Upper lobe of right lung (tissue), 1 donor: ENCODE data around the gene DGKE. TPM values are rescaled to one million over a fixed set of nuclear protein-coding genes. Genes with fewer than 3 reads are reported as not detected.

ENCODE experiments used
- ATAC-seq: fragments of 200-7000 bp; cut with Tn5 transposase; one replicate; pipeline ENCODE4 v1.9.1; 2020; ENCODE audit warnings: mild to moderate bottlenecking, moderate library complexity
- DNase-seq: peaks from one replicate; pipeline ENCODE4 v3.0.0-alpha.2; 2020
- H3K27ac ChIP-seq: fragments of 200-600 bp; one replicate; pipeline ENCODE4 v1.8.0; 2022
- H3K27me3 ChIP-seq: fragments of 200-600 bp; one replicate; pipeline ENCODE4 v1.8.0; 2022; ENCODE audit warnings: mild to moderate bottlenecking
- H3K36me3 ChIP-seq: fragments of 200-600 bp; one replicate; pipeline ENCODE4 v1.8.0; 2022
- H3K4me1 ChIP-seq: fragments of 200-600 bp; one replicate; pipeline ENCODE4 v1.8.0; 2022
- H3K4me3 ChIP-seq: fragments of 200-600 bp; one replicate; pipeline ENCODE4 v1.8.0; 2022; ENCODE audit warnings: mild to moderate bottlenecking
- H3K9me3 ChIP-seq: fragments of 200-600 bp; one replicate; pipeline ENCODE4 v1.8.0; 2022
- intact Hi-C: fragments of 100-400 bp; cut with DNase I; formaldehyde crosslinking; loops from one replicate; pipeline ENCODE4 v1.11.0; 2022
- total RNA-seq: library from RNA; stranded (reverse); fragmentation: NEBNext Ultra II Directional; extraction: Animal tissue kit (Norgen Biotek cat#: 25700); gene quantifications from one replicate; pipeline ENCODE4 v1.2.1, GENCODE V29; 2021
- TF ChIP-seq, protein P1 (sequence below): fragments of 200-600 bp; IDR thresholded peaks from one replicate; pipeline ENCODE4 v1.8.0; 2022; ENCODE audit warnings: antibody characterized with exemption
- donor health status: DM: no; HTN: yes; CAD: no; lungs with severe emphysema.

The DGKE gene
- total RNA-seq, 1 donor from 2014 or later, result 10.4 TPM

DNA sequence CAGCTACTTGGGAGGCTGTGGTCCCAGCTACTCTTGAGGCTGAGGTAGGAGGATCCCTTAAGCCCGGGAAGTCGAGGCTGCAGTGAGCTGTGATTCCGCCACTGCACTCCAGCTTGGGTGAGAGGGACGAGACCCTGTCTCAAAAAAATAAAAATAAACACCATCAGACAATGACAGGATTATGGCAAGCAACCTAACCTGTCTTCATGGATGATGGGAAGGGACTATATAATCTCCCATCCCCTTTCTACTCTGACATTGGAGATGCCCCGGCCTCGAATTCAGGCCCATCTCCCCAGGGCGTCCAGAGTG is 79.0 kb downstream of the DGKE start:
- TF ChIP-seq, protein P1, sequence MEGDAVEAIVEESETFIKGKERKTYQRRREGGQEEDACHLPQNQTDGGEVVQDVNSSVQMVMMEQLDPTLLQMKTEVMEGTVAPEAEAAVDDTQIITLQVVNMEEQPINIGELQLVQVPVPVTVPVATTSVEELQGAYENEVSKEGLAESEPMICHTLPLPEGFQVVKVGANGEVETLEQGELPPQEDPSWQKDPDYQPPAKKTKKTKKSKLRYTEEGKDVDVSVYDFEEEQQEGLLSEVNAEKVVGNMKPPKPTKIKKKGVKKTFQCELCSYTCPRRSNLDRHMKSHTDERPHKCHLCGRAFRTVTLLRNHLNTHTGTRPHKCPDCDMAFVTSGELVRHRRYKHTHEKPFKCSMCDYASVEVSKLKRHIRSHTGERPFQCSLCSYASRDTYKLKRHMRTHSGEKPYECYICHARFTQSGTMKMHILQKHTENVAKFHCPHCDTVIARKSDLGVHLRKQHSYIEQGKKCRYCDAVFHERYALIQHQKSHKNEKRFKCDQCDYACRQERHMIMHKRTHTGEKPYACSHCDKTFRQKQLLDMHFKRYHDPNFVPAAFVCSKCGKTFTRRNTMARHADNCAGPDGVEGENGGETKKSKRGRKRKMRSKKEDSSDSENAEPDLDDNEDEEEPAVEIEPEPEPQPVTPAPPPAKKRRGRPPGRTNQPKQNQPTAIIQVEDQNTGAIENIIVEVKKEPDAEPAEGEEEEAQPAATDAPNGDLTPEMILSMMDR, result no peak
- DNase-seq (no peak), ATAC-seq (no peak)
- intact Hi-C loops, result no loop called here
- Histone ChIP-seq H3K27me3 (no peaks in the 10 kb centered on the region), H3K4me3 (peak overlapping the region; percentile 96), H3K4me1 (peaks cover 55% of the 10 kb centered on the region), H3K9me3 (no peaks in the 10 kb centered on the region), H3K27ac (peak overlapping the region; percentile 97), H3K36me3 (peaks cover 13% of the 10 kb centered on the region)

DNA sequence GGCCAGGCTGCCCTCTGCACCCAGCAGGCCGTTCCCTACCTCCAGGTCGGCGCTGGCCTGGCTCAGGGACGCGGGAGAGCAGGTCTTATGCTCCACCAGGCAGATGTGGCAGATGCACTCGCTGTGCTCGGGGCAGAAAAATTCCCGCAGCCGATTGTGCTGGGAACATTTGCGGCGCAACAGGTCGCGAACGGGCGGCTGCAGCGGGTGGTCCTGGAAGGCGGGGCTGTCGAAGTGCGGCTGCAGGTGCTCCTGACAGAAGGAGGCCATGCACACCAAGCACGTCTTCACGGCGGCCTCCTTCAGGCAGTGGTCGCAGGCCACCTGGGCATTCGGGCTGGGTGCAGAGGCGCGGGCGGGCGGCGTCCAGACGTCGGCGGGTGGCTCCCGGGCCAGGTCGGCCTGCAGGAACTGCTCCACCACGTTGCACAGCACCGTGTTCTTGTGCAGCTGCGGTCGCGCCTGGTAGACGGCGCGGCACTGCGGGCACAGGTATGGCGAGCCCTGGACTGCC is 79.5 kb downstream of the DGKE start:
- H3K9me3 ChIP-seq, result no peaks in the 10 kb centered on the region
- TF ChIP-seq, protein P1, result no peak
- no peaks in the 10 kb centered on the region for H3K27me3 ChIP-seq
- DNase-seq (peak; percentile 69), ATAC-seq (peak; percentile 64)
- peaks cover 8% of the 10 kb centered on the region for H3K36me3 ChIP-seq
- H3K4me3 ChIP-seq, result peak overlapping the region; percentile 96
- intact Hi-C loops, result no loop called here
- peaks cover 51% of the 10 kb centered on the region for H3K4me1 ChIP-seq
- H3K27ac ChIP-seq, result peak overlapping the region; percentile 97

DNA sequence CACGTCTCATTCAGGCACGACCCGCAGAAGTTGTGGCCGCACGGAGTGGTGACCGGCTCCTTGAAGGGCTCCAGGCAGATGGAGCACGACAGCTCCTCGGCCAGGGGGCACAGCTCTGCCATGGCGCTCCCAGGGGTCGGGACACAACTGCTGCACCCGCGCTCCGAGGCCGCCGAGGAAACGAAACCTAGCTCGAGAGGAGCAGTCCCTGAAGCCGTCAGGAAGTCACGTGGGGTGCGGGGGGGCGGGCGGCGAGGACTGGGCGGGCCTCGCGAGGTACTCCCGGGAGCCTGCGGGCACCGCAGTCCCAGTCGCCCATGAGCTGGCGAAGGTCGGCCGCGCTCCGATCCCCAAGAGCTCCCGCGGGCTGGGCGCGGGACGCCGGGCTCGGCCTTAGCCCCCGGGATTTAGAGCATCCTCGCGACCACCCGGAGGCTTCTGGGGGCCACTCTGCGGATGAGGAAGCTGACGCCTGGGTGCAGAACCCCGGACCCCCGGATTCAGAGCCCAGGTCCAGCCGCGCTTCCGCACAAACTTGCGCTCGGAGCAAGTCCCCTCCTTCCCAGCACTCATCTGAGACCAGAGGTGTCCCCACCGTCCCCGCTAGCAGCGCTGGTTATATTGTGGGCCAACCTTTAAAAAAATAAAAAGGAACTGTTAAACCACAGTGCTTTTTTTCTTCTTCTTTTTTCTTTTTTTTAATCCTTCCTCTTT is 80.1 kb downstream of the DGKE start, which contains the start of gene TRIM25:
Gene TRIM25, minus strand, starts transcription at position 183 of the 714 bp plus-strand sequence. Its CDS starts 61 bp downstream, at position 122.
- ATAC-seq (peak; percentile 92), DNase-seq (peak; percentile 98)
- Histone ChIP-seq H3K9me3 (no peaks in the 10 kb centered on the region), H3K4me3 (peak within 1 kb of the TSS; percentile 96), H3K4me1 (peaks cover 45% of the 10 kb centered on the region), H3K36me3 (peaks cover 2% of the 10 kb centered on the region), H3K27ac (peak within 1 kb of the TSS; percentile 97), H3K27me3 (no peaks in the 10 kb centered on the region)
- intact Hi-C loops, result no loop called here
- TF ChIP-seq, protein P1, result no peak

DNA sequence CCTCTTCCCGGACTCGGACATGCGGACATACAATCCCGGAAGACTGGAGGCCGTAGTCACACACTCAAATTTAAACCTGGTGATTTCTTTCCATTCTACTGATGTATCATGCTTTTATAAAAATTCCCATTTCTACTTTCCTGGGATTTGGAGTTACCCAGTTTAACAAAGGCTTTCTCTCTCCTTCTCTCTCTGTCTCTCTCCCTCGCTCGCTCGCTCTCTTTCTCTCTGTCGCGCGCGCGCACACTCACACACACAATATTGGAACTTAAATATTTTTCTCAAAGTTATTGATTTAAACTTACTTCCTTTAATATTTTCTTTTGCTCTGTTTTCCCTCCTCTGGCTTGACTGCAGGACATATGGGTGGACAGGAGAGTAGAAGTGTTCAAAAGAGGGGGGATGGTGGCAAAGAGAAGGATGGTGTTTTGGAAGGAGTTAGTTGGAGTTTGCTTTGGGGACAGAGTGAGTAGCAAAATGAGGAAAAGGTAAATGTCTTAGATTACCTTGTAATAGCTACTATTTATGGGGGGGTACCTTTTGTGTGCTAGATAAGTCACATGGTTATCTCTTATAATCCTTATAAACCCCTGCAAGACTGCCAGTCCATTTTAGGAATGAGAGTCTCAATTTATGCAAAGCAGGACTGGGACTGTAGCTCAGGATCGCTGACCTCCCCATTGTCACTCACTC is 80.8 kb downstream of the DGKE start:
- Histone ChIP-seq H3K4me1 (peaks cover 38% of the 10 kb centered on the region), H3K9me3 (no peaks in the 10 kb centered on the region), H3K27ac (peak overlapping the region; percentile 97), H3K27me3 (no peaks in the 10 kb centered on the region), H3K36me3 (no peaks in the 10 kb centered on the region), H3K4me3 (peak overlapping the region; percentile 96)
- TF ChIP-seq, protein P1, result no peak
- intact Hi-C loops, result no loop called here
- no peak for DNase-seq
- no peak for ATAC-seq

DNA sequence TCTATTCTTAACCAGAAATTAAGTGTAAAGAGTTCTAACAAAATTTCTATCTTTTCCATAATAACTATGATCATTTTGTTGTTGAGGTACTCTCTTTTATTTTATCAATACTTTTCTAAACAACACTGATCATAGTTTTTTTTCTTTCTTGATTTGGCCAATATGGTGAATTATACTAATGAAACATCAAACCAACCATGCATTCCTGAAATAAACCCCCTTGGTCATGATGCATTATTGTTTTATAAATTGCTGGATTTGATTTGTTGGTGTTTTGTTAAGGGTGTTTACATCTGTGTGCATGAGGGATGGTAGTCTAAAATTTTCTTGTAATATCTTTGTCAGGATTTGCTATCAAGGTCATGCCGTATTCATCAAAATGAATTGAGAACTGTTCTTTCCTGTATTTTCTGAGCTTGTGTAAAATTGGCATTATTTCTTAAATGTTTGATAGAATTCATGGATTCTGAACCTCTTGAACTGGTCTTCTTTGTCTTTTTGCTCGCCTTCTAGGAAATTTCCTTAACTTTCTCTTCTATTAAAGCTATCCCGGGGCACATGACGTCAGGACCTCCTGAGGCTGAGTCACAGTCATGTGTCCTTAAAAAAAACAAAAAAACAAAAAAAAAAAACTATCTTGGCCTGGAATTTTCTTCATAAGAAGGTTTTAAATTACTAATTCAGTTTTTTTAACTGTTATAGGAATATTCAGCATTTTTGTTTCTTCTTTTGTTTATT is 83.8 kb downstream of the DGKE start:
- DNase-seq (no peak), ATAC-seq (no peak)
- no peak overlapping the region for H3K27ac ChIP-seq
- intact Hi-C loops, result no loop called here
- peaks cover 17% of the 10 kb centered on the region for H3K4me1 ChIP-seq
- no peaks in the 10 kb centered on the region for H3K36me3 ChIP-seq
- TF ChIP-seq, protein P1, result no peak
- no peaks in the 10 kb centered on the region for H3K27me3 ChIP-seq
- no peaks in the 10 kb centered on the region for H3K9me3 ChIP-seq
- H3K4me3 ChIP-seq, result no peak overlapping the region
